ENCODE data around the gene PHF2.

Gene PHF2

GRCh38 chr9:93579711-93580516 is 3.5 kb downstream of the PHF2 start:
- Histone ChIP-seq H3K23ac (ENCODE audit: low read length) (no peak overlapping the region), H3K14ac (ENCODE audit: low read length) (no peak overlapping the region), H3K4ac (ENCODE audit: low read depth, low read length) (peak overlapping the region; percentile 41), H3K4me2 (ENCODE audit: low read length) (no peak overlapping the region), H3K79me1 (ENCODE audit: low read length) (peaks cover 16% of the 10 kb centered on the region), H4K8ac (ENCODE audit: low read depth, low read length) (peak overlapping the region; percentile 25), H2AK5ac (ENCODE audit: low read length) (no peak overlapping the region), H2BK12ac (ENCODE audit: low read length) (no peak overlapping the region), H2BK120ac (ENCODE audit: insufficient read depth, low read length, poor library complexity) (no peak overlapping the region), H3K9me3 (ENCODE audit: insufficient read depth, low read depth, low read length) (no peaks in the 10 kb centered on the region), H3K4me1 (ENCODE audit: control insufficient read depth in 1 of 2, insufficient read depth in 2 of 2, low read length in 2 of 2) (peaks cover 23 to 27% of the 10 kb centered on the region in 2 experiments), H3K4me3 (ENCODE audit: low read depth, low read length) (no peak overlapping the region), H3K27me3 (ENCODE audit: insufficient read depth, low read length) (no peaks in the 10 kb centered on the region), H3K79me2 (ENCODE audit: control insufficient read depth, insufficient read depth, low read length, poor library complexity) (peaks cover 23% of the 10 kb centered on the region), H4K12ac (ENCODE audit: low read depth, low read length) (no peak overlapping the region), H2BK5ac (ENCODE audit: low read depth, low read length, poor library complexity) (no peak overlapping the region), H2AFZ (ENCODE audit: insufficient read depth, low read length, poor library complexity) (no peak overlapping the region), H3K9ac (ENCODE audit: low read length) (no peak overlapping the region), H3K36me3 (ENCODE audit: control insufficient read depth in 1 of 2, insufficient read depth in 2 of 2, low read length in 2 of 2) (peaks cover 0 to 2% of the 10 kb centered on the region in 2 experiments), H3K27ac (ENCODE audit: low read depth, low read length) (no peak overlapping the region), H4K91ac (ENCODE audit: low read depth, low read length) (no peak overlapping the region), H3K18ac (ENCODE audit: low read length) (peak overlapping the region; percentile 49)
- WGBS (ENCODE audit: extremely low coverage, insufficient coverage, insufficient read length): no CpG with 5 or more reads among the region's 20 CpGs
- no peak for DNase-seq

DNA sequence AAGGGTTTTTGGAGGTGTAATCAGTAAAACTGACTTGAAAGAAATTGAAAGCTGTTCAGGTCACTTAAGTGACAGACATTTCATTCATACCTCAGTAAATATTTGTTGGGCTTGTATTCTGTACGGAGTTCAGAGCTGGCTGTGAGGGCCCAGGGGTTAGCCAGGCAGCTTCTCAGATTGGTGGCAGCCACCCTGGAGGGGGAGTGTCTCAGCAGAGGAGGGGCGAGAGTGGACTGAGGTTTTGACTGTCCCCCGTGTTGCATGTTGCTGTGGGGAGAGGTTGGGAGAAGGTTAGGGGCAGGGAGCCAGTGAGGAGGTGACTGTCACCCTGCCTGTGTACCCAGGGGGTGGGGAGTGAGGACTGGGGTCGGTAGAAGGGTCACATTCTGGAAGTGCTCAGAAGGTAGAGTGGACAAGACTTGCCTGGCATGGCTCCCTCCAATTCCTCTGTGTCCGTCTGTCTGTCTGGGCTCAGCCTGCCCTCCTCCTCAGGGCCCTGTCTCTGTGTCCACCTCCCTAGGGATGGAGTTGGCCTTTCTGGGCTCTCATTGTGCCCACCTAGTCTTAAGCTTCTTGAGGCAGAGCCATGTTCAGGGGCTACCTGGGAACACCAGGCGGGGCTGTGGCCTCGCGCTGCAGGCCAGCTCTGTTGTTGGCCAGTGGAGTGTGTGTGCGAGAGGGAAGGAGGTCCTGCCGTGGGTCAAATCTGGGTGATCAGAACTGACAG is 4.4 kb downstream of the PHF2 start:
- Histone ChIP-seq H3K4me2 (ENCODE audit: low read length) (no peak overlapping the region), H2BK120ac (ENCODE audit: insufficient read depth, low read length, poor library complexity) (no peak overlapping the region), H3K27me3 (ENCODE audit: insufficient read depth, low read length) (no peaks in the 10 kb centered on the region), H3K79me1 (ENCODE audit: low read length) (peaks cover 9% of the 10 kb centered on the region), H2BK5ac (ENCODE audit: low read depth, low read length, poor library complexity) (no peak overlapping the region), H3K36me3 (ENCODE audit: control insufficient read depth in 1 of 2, insufficient read depth in 2 of 2, low read length in 2 of 2) (peaks cover 0 to 2% of the 10 kb centered on the region in 2 experiments), H3K4ac (ENCODE audit: low read depth, low read length) (peak overlapping the region; percentile 15), H2BK12ac (ENCODE audit: low read length) (no peak overlapping the region), H3K9me3 (ENCODE audit: insufficient read depth, low read depth, low read length) (no peaks in the 10 kb centered on the region), H3K18ac (ENCODE audit: low read length) (peak overlapping the region; percentile 83), H3K4me3 (ENCODE audit: low read depth, low read length) (no peak overlapping the region), H3K14ac (ENCODE audit: low read length) (no peak overlapping the region), H2AFZ (ENCODE audit: insufficient read depth, low read length, poor library complexity) (no peak overlapping the region), H3K23ac (ENCODE audit: low read length) (no peak overlapping the region), H2AK5ac (ENCODE audit: low read length) (peak overlapping the region; percentile 24), H4K12ac (ENCODE audit: low read depth, low read length) (no peak overlapping the region), H3K27ac (ENCODE audit: low read depth, low read length) (no peak overlapping the region), H4K91ac (ENCODE audit: low read depth, low read length) (no peak overlapping the region), H3K4me1 (ENCODE audit: control insufficient read depth in 1 of 2, insufficient read depth in 2 of 2, low read length in 2 of 2) (peaks cover 16 to 20% of the 10 kb centered on the region in 2 experiments), H3K79me2 (ENCODE audit: control insufficient read depth, insufficient read depth, low read length, poor library complexity) (peaks cover 19% of the 10 kb centered on the region), H3K9ac (ENCODE audit: low read length) (no peak overlapping the region), H4K8ac (ENCODE audit: low read depth, low read length) (peak overlapping the region; percentile 26)
- no CpG with 5 or more reads among the region's 10 CpGs for WGBS (ENCODE audit: extremely low coverage, insufficient coverage, insufficient read length)
- peak; percentile 40 to 61 for DNase-seq

GRCh38 chr9:93582115-93582514 is 5.7 kb downstream of the PHF2 start:
- Histone ChIP-seq H3K27ac (ENCODE audit: low read depth, low read length) (no peak overlapping the region), H3K14ac (ENCODE audit: low read length) (no peak overlapping the region), H4K91ac (ENCODE audit: low read depth, low read length) (no peak overlapping the region), H3K4me1 (ENCODE audit: control insufficient read depth in 1 of 2, insufficient read depth in 2 of 2, low read length in 2 of 2) (peaks cover 16 to 20% of the 10 kb centered on the region in 2 experiments), H4K12ac (ENCODE audit: low read depth, low read length) (no peak overlapping the region), H3K27me3 (ENCODE audit: insufficient read depth, low read length) (no peaks in the 10 kb centered on the region), H3K4me3 (ENCODE audit: low read depth, low read length) (no peak overlapping the region), H4K8ac (ENCODE audit: low read depth, low read length) (no peak overlapping the region), H3K9ac (ENCODE audit: low read length) (no peak overlapping the region), H3K4me2 (ENCODE audit: low read length) (no peak overlapping the region), H3K23ac (ENCODE audit: low read length) (no peak overlapping the region), H3K9me3 (ENCODE audit: insufficient read depth, low read depth, low read length) (peaks cover 2% of the 10 kb centered on the region), H2AK5ac (ENCODE audit: low read length) (no peak overlapping the region), H2AFZ (ENCODE audit: insufficient read depth, low read length, poor library complexity) (no peak overlapping the region), H3K79me2 (ENCODE audit: control insufficient read depth, insufficient read depth, low read length, poor library complexity) (peaks cover 17% of the 10 kb centered on the region), H3K79me1 (ENCODE audit: low read length) (peaks cover 3% of the 10 kb centered on the region), H3K18ac (ENCODE audit: low read length) (no peak overlapping the region), H2BK120ac (ENCODE audit: insufficient read depth, low read length, poor library complexity) (no peak overlapping the region), H3K4ac (ENCODE audit: low read depth, low read length) (no peak overlapping the region), H3K36me3 (ENCODE audit: control insufficient read depth in 1 of 2, insufficient read depth in 2 of 2, low read length in 2 of 2) (peaks cover 0 to 2% of the 10 kb centered on the region in 2 experiments), H2BK5ac (ENCODE audit: low read depth, low read length, poor library complexity) (no peak overlapping the region), H2BK12ac (ENCODE audit: low read length) (no peak overlapping the region)
- no CpG with 5 or more reads among the region's 5 CpGs for WGBS (ENCODE audit: extremely low coverage, insufficient coverage, insufficient read length)
- DNase-seq: peak; percentile 53 to 54

- Histone ChIP-seq H3K4ac (ENCODE audit: low read depth, low read length) (no peak overlapping the region), H2BK120ac (ENCODE audit: insufficient read depth, low read length, poor library complexity) (no peak overlapping the region), H2AK5ac (ENCODE audit: low read length) (no peak overlapping the region), H3K18ac (ENCODE audit: low read length) (no peak overlapping the region), H3K9me3 (ENCODE audit: insufficient read depth, low read depth, low read length) (peaks cover 3% of the 10 kb centered on the region), H4K12ac (ENCODE audit: low read depth, low read length) (no peak overlapping the region), H2BK12ac (ENCODE audit: low read length) (no peak overlapping the region), H3K4me2 (ENCODE audit: low read length) (no peak overlapping the region), H3K27me3 (ENCODE audit: insufficient read depth, low read length) (no peaks in the 10 kb centered on the region), H3K79me1 (ENCODE audit: low read length) (no peaks in the 10 kb centered on the region), H3K79me2 (ENCODE audit: control insufficient read depth, insufficient read depth, low read length, poor library complexity) (peaks cover 14% of the 10 kb centered on the region), H3K36me3 (ENCODE audit: control insufficient read depth in 1 of 2, insufficient read depth in 2 of 2, low read length in 2 of 2) (peaks cover 0 to 2% of the 10 kb centered on the region in 2 experiments), H2AFZ (ENCODE audit: insufficient read depth, low read length, poor library complexity) (no peak overlapping the region), H3K4me1 (ENCODE audit: control insufficient read depth in 1 of 2, insufficient read depth in 2 of 2, low read length in 2 of 2) (peaks cover 15 to 20% of the 10 kb centered on the region in 2 experiments), H3K27ac (ENCODE audit: low read depth, low read length) (no peak overlapping the region), H3K14ac (ENCODE audit: low read length) (no peak overlapping the region), H3K9ac (ENCODE audit: low read length) (no peak overlapping the region), H3K4me3 (ENCODE audit: low read depth, low read length) (no peak overlapping the region), H3K23ac (ENCODE audit: low read length) (no peak overlapping the region), H4K8ac (ENCODE audit: low read depth, low read length) (no peak overlapping the region), H4K91ac (ENCODE audit: low read depth, low read length) (no peak overlapping the region), H2BK5ac (ENCODE audit: low read depth, low read length, poor library complexity) (no peak overlapping the region)
- DNase-seq: no peak
- no CpG with 5 or more reads among the region's 3 CpGs for WGBS (ENCODE audit: extremely low coverage, insufficient coverage, insufficient read length)
Observed at GRCh38 chr9:93582550-93582949, 6.2 kb downstream of the PHF2 start.
